IMR-90 (cell line): ENCODE data around the gene RNF141. TPM values are rescaled to one million over a fixed set of nuclear protein-coding genes. Genes with fewer than 3 reads are reported as not detected.

Experiments
- ATAC-seq: fragments of 200-7000 bp; cut with Tn5 transposase; 2 replicates; pipeline ENCODE4 v1.9.1; 2020; ENCODE audit warnings: low read depth, mild to moderate bottlenecking, moderate library complexity
- BruUV-seq: library from RNA; stranded (reverse); fragments of 400-500 nt; replicated peaks from 2 replicates; lab custom pipeline; 2021; lab: Mats Ljungman, UMichigan
- CTCF ChIA-PET: fragments of 300-600 bp; formaldehyde crosslinking; extraction: SDS; loops from one replicate; lab custom pipeline; 2021; ENCODE audit warnings: antibody characterized with exemption; lab: Yijun Ruan, JAX
- POLR2A ChIA-PET: fragments of 300-600 bp; sonication (Branson Sonifier 250); formaldehyde crosslinking; loops from one replicate; lab custom pipeline; 2022; ENCODE audit warnings: antibody characterized with exemption; ENCODE audit not compliant: unreplicated experiment; lab: Charles Lee
- DNase-seq: peaks from one replicate; pipeline ENCODE4 v3.0.0; 2013
- H2AFZ ChIP-seq: replicated peaks from 2 replicates; pipeline ENCODE3; 2013; ENCODE audit warnings: low read length, mild to moderate bottlenecking; ENCODE audit not compliant: poor library complexity
- H2AK5ac ChIP-seq: 2 replicates; pipeline ENCODE4 v1.6.1; 2013; ENCODE audit warnings: low read depth, low read length, inconsistent platforms
- H2AK9ac ChIP-seq: replicated peaks from 2 replicates; pipeline ENCODE3; 2013; ENCODE audit warnings: mild to moderate bottlenecking, low read depth, low read length, moderate library complexity; ENCODE audit not compliant: poor library complexity
- H2BK120ac ChIP-seq: 2 replicates; pipeline ENCODE4 v1.6.1; 2013; ENCODE audit warnings: low read depth, low read length, inconsistent platforms
- H2BK15ac ChIP-seq: 3 replicates; pipeline ENCODE4 v1.6.1; 2013; ENCODE audit warnings: low read depth, low read length, inconsistent platforms
- H2BK20ac ChIP-seq: 2 replicates; pipeline ENCODE4 v1.6.1; 2013; ENCODE audit warnings: low read depth, mild to moderate bottlenecking, inconsistent platforms, low read length, moderate library complexity
- H2BK5ac ChIP-seq: 2 replicates; pipeline ENCODE4 v1.6.1; 2013; ENCODE audit warnings: mild to moderate bottlenecking, low read depth, low read length, inconsistent platforms; ENCODE audit not compliant: poor library complexity, severe bottlenecking
- H3K14ac ChIP-seq: replicated peaks from 2 replicates; pipeline ENCODE4 v1.6.1; 2013; ENCODE audit warnings: low read depth, low read length, inconsistent platforms
- H3K18ac ChIP-seq: 2 replicates; pipeline ENCODE4 v1.6.1; 2013; ENCODE audit warnings: low read depth, low read length, control low read depth
- H3K23ac ChIP-seq: 2 replicates; pipeline ENCODE4 v1.6.1; 2013; ENCODE audit warnings: low read depth, low read length, inconsistent platforms
- H3K27ac ChIP-seq: 2 replicates; pipeline ENCODE4 v1.5.1; 2013; ENCODE audit warnings: mild to moderate bottlenecking, control low read depth, low read length; ENCODE audit not compliant: insufficient read depth
- H3K27me3 ChIP-seq: 2 replicates; pipeline ENCODE4 v1.6.1; 2013; ENCODE audit warnings: low read length; ENCODE audit not compliant: control insufficient read depth, insufficient read depth
- H3K36me3 ChIP-seq: 2 replicates; pipeline ENCODE4 v1.6.1; 2013; ENCODE audit warnings: low read length, mixed read lengths; ENCODE audit not compliant: control insufficient read depth, insufficient read depth
- H3K4ac ChIP-seq: 2 replicates; pipeline ENCODE4 v1.6.1; 2013; ENCODE audit warnings: low read depth, low read length, inconsistent platforms
- H3K4me1 ChIP-seq: 2 replicates; pipeline ENCODE4 v1.6.1; 2013; ENCODE audit warnings: low read length, mixed read lengths; ENCODE audit not compliant: control insufficient read depth, insufficient read depth
- H3K4me2 ChIP-seq: 2 replicates; pipeline ENCODE4 v1.6.1; 2013; ENCODE audit warnings: low read depth, mild to moderate bottlenecking, control low read depth, low read length, moderate library complexity
- H3K4me3 ChIP-seq: 2 replicates; pipeline ENCODE4 v1.5.1; 2013; ENCODE audit warnings: low read depth, mild to moderate bottlenecking, control low read depth, low read length, moderate library complexity; ENCODE audit not compliant: insufficient read depth
- H3K56ac ChIP-seq: 2 replicates; pipeline ENCODE4 v1.6.1; 2013; ENCODE audit warnings: low read length, inconsistent platforms; ENCODE audit not compliant: insufficient read depth; ENCODE audit errors: extremely low read depth
- H3K79me1 ChIP-seq, 2 experiments: 2 replicates each; pipeline ENCODE4 v1.6.1; 2013; ENCODE audit warnings: low read length in 2 of 2, inconsistent platforms in 1 of 2, low read depth in 1 of 2
- H3K9ac ChIP-seq: 2 replicates; pipeline ENCODE4 v1.6.1; 2013; ENCODE audit warnings: low read depth, low read length, control low read depth
- H3K9me1 ChIP-seq: 2 replicates; pipeline ENCODE4 v1.6.1; 2013; ENCODE audit warnings: low read length, inconsistent platforms; ENCODE audit not compliant: insufficient read depth
- H3K9me3 ChIP-seq: 2 replicates; pipeline ENCODE4 v1.6.1; 2013; ENCODE audit warnings: low read length; ENCODE audit not compliant: control insufficient read depth, insufficient read depth
- H4K20me1 ChIP-seq: 2 replicates; pipeline ENCODE4 v1.6.1; 2013; ENCODE audit warnings: low read length, inconsistent platforms; ENCODE audit not compliant: insufficient read depth
- H4K5ac ChIP-seq: 2 replicates; pipeline ENCODE4 v1.6.1; 2013; ENCODE audit warnings: mild to moderate bottlenecking, low read depth, low read length, control low read depth
- H4K8ac ChIP-seq, 2 experiments: 2 replicates each; pipeline ENCODE4 v1.6.1; 2013; ENCODE audit warnings: low read depth in 2 of 2, low read length in 2 of 2, control low read depth in 1 of 2, inconsistent platforms in 1 of 2
- H4K91ac ChIP-seq: 2 replicates; pipeline ENCODE4 v1.6.1; 2013; ENCODE audit warnings: low read depth, low read length, inconsistent platforms; ENCODE audit not compliant: insufficient read depth
- FOS ChIP-seq: fragments of 150-350 bp; IDR thresholded peaks from 2 replicates; pipeline ENCODE4 v1.6.1; 2016; ENCODE audit warnings: low read depth, low read length
- MAFK ChIP-seq: IDR thresholded peaks from 2 replicates; pipeline ENCODE4 v1.6.1; 2012; ENCODE audit warnings: low read depth, low read length, improper control_type of control experiment
- MAZ ChIP-seq: IDR thresholded peaks from 2 replicates; pipeline ENCODE4 v1.6.1; 2012; ENCODE audit warnings: low read depth, mild to moderate bottlenecking, low read length, improper control_type of control experiment, moderate library complexity, borderline replicate concordance
- MXI1 ChIP-seq: IDR thresholded peaks from 2 replicates; pipeline ENCODE4 v1.6.1; 2012; ENCODE audit warnings: low read depth, mild to moderate bottlenecking, low read length, moderate library complexity, borderline replicate concordance
- NFE2L2 ChIP-seq: fragments of 150-350 bp; IDR thresholded peaks from 2 replicates; pipeline ENCODE4 v1.6.1; 2016; ENCODE audit warnings: low read depth, mild to moderate bottlenecking, low read length
- RAD21 ChIP-seq: IDR thresholded peaks from 2 replicates; pipeline ENCODE4 v1.6.1; 2012; ENCODE audit warnings: low read length, improper control_type of control experiment
- RCOR1 ChIP-seq: IDR thresholded peaks from 2 replicates; pipeline ENCODE4 v1.6.1; 2012; ENCODE audit warnings: mild to moderate bottlenecking, low read length, improper control_type of control experiment; ENCODE audit not compliant: insufficient replicate concordance
- RFX5 ChIP-seq: IDR thresholded peaks from 2 replicates; pipeline ENCODE4 v1.8.0; 2012; ENCODE audit warnings: low read depth, mild to moderate bottlenecking, low read length, moderate library complexity
- SMC3 ChIP-seq: fragments of 150-350 bp; IDR thresholded peaks from 2 replicates; pipeline ENCODE4 v1.6.1; 2016; ENCODE audit warnings: low read depth, mild to moderate bottlenecking, antibody characterized with exemption, low read length, moderate library complexity
- WGBS, 2 experiments: methylation state at CpG; one replicate each; pipeline versions ENCODE4 v1.1.5 to v1.1.7; 2013; ENCODE audit warnings: missing lambda C conversion rate in 2 of 2; ENCODE audit not compliant: insufficient read length in 1 of 2; ENCODE audit errors: extremely low coverage in 2 of 2; 5-methylcytosine and 5-hydroxymethylcytosine counted together
- dilution Hi-C: fragments of 300-500 bp; cut with HindIII; formaldehyde crosslinking; loops from one replicate; pipeline ENCODE4 v1.14.3; 2018; ENCODE audit warnings: low sequenced_read_pairs; ENCODE audit not compliant: unreplicated experiment
- in situ Hi-C: fragments of 300-500 bp; cut with MboI; formaldehyde crosslinking; loops from 3 replicates; pipeline ENCODE4 v1.14.3; 2019; ENCODE audit warnings: low sequenced_read_pairs, inconsistent platforms, mixed read lengths
- intact Hi-C: fragments of 100-400 bp; cut with micrococcal nuclease; formaldehyde crosslinking; loops from 2 replicates; pipeline ENCODE4 v1.10.0; 2022
- polyA plus RNA-seq, 3 experiments: library from polyadenylated mRNA; depleted of rRNA; stranded (reverse); fragments of >200 nt; gene quantifications; 2 replicates each; pipeline ENCODE4 v1.2.3, GENCODE V29; 2012; ENCODE audit warnings: low replicate concordance in 1 of 3
- total RNA-seq: library from RNA; depleted of rRNA; stranded (reverse); fragments of >200 nt; gene quantifications from 2 replicates; pipeline ENCODE4 v1.2.3, GENCODE V29; 2012
- TF ChIP-seq, protein P1 (sequence below): fragments of 150-350 bp; IDR thresholded peaks from 2 replicates; pipeline ENCODE4 v1.6.1; 2017; ENCODE audit warnings: mild to moderate bottlenecking, antibody characterized with exemption, low read length, low read depth

Gene RNF141
- total and polyA plus RNA-seq, 2 of the 4 experiments (the other 2 are of a cell fraction): 13.8 to 18.6 TPM

DNA sequence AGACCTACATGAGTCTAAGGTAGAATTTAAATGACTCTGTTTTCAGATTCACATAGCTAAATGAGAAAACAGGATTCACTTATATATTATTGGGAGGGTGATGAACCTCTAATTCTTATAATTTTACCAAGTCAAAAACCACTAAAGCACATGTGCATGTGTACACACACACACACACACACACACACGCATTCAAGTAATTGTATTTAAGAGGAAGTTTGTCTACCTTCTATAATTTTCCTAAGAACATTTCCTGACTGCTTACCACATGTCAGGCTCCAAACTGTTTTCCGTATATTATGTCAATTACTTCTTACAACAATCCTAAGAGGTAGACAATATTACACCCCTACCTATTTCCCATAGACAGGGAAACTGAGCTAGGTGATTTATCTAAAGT, 6.7 kb downstream of the RNF141 start:
- Histone ChIP-seq H3K4me1 (peaks cover 2% of the 10 kb centered on the region; the same call in 1 of the 2 replicates), H3K9me1 (peaks cover 3% of the 10 kb centered on the region; the same call in 1 of the 2 replicates), H3K18ac (no peak overlapping the region), H3K23ac (no peak overlapping the region), H4K8ac (no peak overlapping the region), H3K4ac (no peak overlapping the region), H3K9ac (no peak overlapping the region), H2AFZ (no peak overlapping the region), H3K4me2 (no peak overlapping the region), H4K20me1 (no peaks in the 10 kb centered on the region; the same call in 1 of the 2 replicates), H2BK20ac (no peak overlapping the region), H4K91ac (no peak overlapping the region), H2BK15ac (no peak overlapping the region), H4K5ac (no peak overlapping the region), H3K27ac (no peak overlapping the region), H2AK5ac (no peak overlapping the region), H2AK9ac (no peak overlapping the region), H2BK5ac (no peak overlapping the region), H3K14ac (no peak overlapping the region), H2BK120ac (no peak overlapping the region), H3K4me3 (no peak overlapping the region), H3K9me3 (no peaks in the 10 kb centered on the region), H3K27me3 (no peaks in the 10 kb centered on the region), H3K79me1 (peaks cover 19 to 32% of the 10 kb centered on the region in 2 experiments), H3K36me3 (peaks cover 4% of the 10 kb centered on the region), H3K56ac (no peak overlapping the region)
- in situ Hi-C loops: no loop called here
- BruUV-seq: no TSS peak
- no peak for ATAC-seq
- no peak for DNase-seq
- POLR2A ChIA-PET: no interaction called here
- CTCF ChIA-PET: no interaction called here
- TF ChIP-seq FOS (no peak), NFE2L2 (no peak), MAZ (no peak), RAD21 (no peak), SMC3 (no peak), MXI1 (no peak), RFX5 (no peak), MAFK (no peak), RCOR1 (no peak)
- TF ChIP-seq, protein P1, sequence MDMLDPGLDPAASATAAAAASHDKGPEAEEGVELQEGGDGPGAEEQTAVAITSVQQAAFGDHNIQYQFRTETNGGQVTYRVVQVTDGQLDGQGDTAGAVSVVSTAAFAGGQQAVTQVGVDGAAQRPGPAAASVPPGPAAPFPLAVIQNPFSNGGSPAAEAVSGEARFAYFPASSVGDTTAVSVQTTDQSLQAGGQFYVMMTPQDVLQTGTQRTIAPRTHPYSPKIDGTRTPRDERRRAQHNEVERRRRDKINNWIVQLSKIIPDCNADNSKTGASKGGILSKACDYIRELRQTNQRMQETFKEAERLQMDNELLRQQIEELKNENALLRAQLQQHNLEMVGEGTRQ: no peak
- intact Hi-C loops: no loop called here
- dilution Hi-C loops: no loop called here
- no CpG with 5 or more reads among the region's 2 CpGs for WGBS, 2 experiments
